ENCODE measurements around the gene SLC6A3.

DNA sequence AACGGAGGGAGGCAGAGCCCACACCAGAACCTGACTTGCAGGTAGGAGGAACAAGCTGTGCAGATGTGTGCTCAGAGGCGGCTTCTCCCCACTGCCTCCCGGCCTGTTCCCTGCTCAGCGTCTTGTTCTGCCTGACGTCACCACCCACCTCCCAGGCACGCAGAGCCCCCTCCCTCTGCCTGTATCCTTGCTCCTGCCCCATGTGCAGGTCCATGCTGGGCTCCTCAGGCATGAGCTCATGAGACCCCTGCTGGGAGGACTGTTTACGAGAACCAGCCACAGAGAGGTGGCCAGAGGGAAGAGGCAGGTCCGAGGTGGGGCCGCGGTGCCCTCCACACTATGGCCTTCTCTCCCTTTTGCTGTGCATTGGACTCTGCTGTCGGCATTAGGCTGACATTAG, 45.5 kb downstream of the SLC6A3 start:
- TF ChIP-seq CTCF (IDR thresholded peaks at IDR 0.05; ENCODE audit: low read depth, low read length): no peak
- TF ChIP-seq EZH2phosphoT487 (IDR thresholded peaks at IDR 0.05; ENCODE audit: low read depth): no peak

All from OCI-LY3 (cell line).